HepG2 (cell line): ENCODE data around the gene PMVK. TPM values are rescaled to one million over a fixed set of nuclear protein-coding genes. Genes with fewer than 3 reads are reported as not detected.

Experiments used
- AGO1 ChIP-seq: fragments of 200-400 bp; formaldehyde crosslinking; IDR thresholded peaks from 2 replicates; pipeline ENCODE4 v1.6.1; 2017; ENCODE audit warnings: mild to moderate bottlenecking, low read depth, low read length, moderate library complexity; ENCODE audit not compliant: poor library complexity, severe bottlenecking
- GABPA ChIP-seq, 2 experiments: IDR thresholded peaks; 2 replicates each; pipeline ENCODE4 v1.6.1; 2011 to 2016; ENCODE audit warnings: low read depth in 2 of 2, low read length in 1 of 2, missing biosample characterization in 1 of 2, missing genetic modification characterization in 1 of 2
- HIVEP1 ChIP-seq: sonication (generic); formaldehyde crosslinking; IDR thresholded peaks from 2 replicates; pipeline ENCODE4 v1.4.0; 2020; ENCODE audit warnings: mild to moderate bottlenecking, missing genetic modification reagents
- HOXA9 ChIP-seq: sonication (generic); formaldehyde crosslinking; IDR thresholded peaks from 2 replicates; pipeline ENCODE4 v1.8.1; 2022; ENCODE audit warnings: missing genetic modification reagents, mild to moderate bottlenecking, moderate library complexity, borderline replicate concordance
- RBFOX2 ChIP-seq: fragments of 200-400 bp; formaldehyde crosslinking; IDR thresholded peaks from 2 replicates; pipeline ENCODE4 v1.6.1; 2017; ENCODE audit warnings: low read depth, mild to moderate bottlenecking, low read length
- SP4 ChIP-seq: sonication (generic); formaldehyde crosslinking; IDR thresholded peaks from 2 replicates; pipeline ENCODE4 v1.8.1; 2023; ENCODE audit warnings: mild to moderate bottlenecking, missing genetic modification reagents
- ZNF160 ChIP-seq: sonication (generic); formaldehyde crosslinking; IDR thresholded peaks from 2 replicates; pipeline ENCODE4 v1.8.0; 2022; ENCODE audit warnings: mild to moderate bottlenecking, inconsistent platforms, missing genetic modification reagents
- ZNF235 ChIP-seq: sonication (generic); formaldehyde crosslinking; IDR thresholded peaks from 2 replicates; pipeline ENCODE4 v1.8.1; 2023; ENCODE audit warnings: mild to moderate bottlenecking, missing genetic modification reagents, borderline replicate concordance
- ZNF543 ChIP-seq: sonication (generic); formaldehyde crosslinking; IDR thresholded peaks from 2 replicates; pipeline ENCODE4 v1.4.0; 2020; ENCODE audit warnings: mild to moderate bottlenecking, missing genetic modification reagents
- ZSCAN21 ChIP-seq: sonication (generic); formaldehyde crosslinking; IDR thresholded peaks from 2 replicates; pipeline ENCODE4 v1.8.0; 2022; ENCODE audit warnings: mild to moderate bottlenecking, missing genetic modification reagents, moderate library complexity, borderline replicate concordance
- polyA plus RNA-seq, 8 experiments: library from polyadenylated mRNA; depleted of rRNA in 3 of 8; stranded (reverse) in 7 of 8; unstranded in 1 of 8; fragments of >200 nt; fragmentation: Illumina TruSeq in 4 of 8; extraction: Trizol in 4 of 8; gene quantifications; 2 replicates each; pipeline versions ENCODE4 v1.2.1 to v1.2.3, GENCODE V29; 2011 to 2016; ENCODE audit warnings: low read depth in 4 of 8, missing spikeins in 1 of 8, mixed read lengths in 1 of 8; ENCODE audit not compliant: insufficient read depth in 1 of 8
- total RNA-seq, 5 experiments: library from RNA; depleted of rRNA; stranded (reverse); fragments of >200 nt; fragmentation: Illumina TruSeq; extraction: Trizol; gene quantifications; 2 replicates each; pipeline ENCODE4 v1.2.3, GENCODE V29; 2016; ENCODE audit warnings: low read depth in 1 of 5
- TF ChIP-seq, protein P1 (sequence below): sonication (generic); formaldehyde crosslinking; IDR thresholded peaks from 2 replicates; pipeline ENCODE4 v1.8.1; 2022; ENCODE audit warnings: low read depth, mild to moderate bottlenecking, missing genetic modification reagents
- TF ChIP-seq, protein P2 (sequence below): sonication (generic); formaldehyde crosslinking; IDR thresholded peaks from 2 replicates; pipeline ENCODE4 v1.8.1; 2023; ENCODE audit warnings: mild to moderate bottlenecking, missing genetic modification reagents, borderline replicate concordance
- TF ChIP-seq, protein P3 (sequence below): sonication (generic); formaldehyde crosslinking; IDR thresholded peaks from 2 replicates; pipeline ENCODE4 v1.4.0; 2020; ENCODE audit warnings: missing genetic modification reagents
- TF ChIP-seq, protein P4 (sequence below): sonication (generic); formaldehyde crosslinking; IDR thresholded peaks from 2 replicates; pipeline ENCODE4 v1.5.0; 2020; ENCODE audit warnings: missing genetic modification reagents, mild to moderate bottlenecking, borderline replicate concordance
- TF ChIP-seq, protein P5 (sequence below), 2 experiments: sonication (generic) in 1 of 2; formaldehyde crosslinking in 1 of 2; IDR thresholded peaks; 2 replicates each; pipeline versions ENCODE4 v1.4.0 to v1.6.1; 2016 to 2020; ENCODE audit warnings: borderline replicate concordance in 1 of 2, low read depth in 1 of 2, mild to moderate bottlenecking in 1 of 2, missing genetic modification reagents in 1 of 2

PMVK gene
- total and polyA plus RNA-seq, 2 of the 13 experiments (the other 11 are each of a cell fraction or from before 2014, with no cell fraction given): 3.9 to 12.6 TPM

DNA sequence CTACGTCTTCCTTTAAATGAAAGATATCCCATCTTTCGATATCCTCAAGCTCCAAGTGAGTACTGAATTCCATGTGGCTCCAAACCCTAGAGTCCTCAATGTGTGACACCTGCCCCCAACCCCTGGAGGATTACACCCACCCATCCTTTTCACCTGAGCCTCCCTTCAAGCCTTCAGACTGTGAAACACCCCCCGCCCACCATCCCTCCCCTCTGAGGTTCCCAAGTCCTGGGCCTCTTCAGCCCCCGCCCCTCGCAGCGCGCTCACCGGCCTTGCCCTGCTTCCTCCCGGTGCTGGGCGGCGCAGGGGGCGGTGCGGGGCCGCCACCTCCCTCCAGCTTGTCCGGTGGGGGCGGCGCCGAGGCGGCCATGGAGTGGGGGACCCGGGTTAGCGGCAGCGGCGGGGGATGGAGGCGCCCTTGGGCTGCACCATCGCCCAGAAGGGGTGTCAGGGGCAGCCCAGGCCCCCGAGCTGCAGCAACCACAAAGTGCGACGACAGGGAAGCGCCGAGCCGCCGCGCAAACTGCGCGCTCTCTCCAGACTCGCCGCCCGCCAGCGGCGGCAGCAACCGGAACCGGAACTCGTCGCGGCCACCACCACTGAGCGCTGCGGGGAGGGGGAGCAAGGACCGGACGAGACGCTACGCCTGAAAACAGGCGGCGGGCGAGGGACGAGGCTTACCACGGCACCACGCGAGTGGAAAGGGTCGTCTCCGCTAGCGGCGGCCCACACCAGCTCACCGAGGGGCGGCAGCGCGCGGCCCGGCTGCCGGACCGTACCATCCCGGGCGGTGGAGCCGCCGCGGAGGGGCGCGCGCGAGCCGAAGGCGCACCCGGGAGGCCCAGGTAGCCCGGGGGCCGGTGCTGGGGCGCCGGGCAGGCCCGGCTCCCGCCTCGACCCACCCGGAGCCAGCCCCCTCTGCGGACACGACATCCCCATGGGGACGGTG is 25.0 kb upstream of the PMVK start, which contains the start of gene PYGO2 (continued):
- TF ChIP-seq, protein P1, sequence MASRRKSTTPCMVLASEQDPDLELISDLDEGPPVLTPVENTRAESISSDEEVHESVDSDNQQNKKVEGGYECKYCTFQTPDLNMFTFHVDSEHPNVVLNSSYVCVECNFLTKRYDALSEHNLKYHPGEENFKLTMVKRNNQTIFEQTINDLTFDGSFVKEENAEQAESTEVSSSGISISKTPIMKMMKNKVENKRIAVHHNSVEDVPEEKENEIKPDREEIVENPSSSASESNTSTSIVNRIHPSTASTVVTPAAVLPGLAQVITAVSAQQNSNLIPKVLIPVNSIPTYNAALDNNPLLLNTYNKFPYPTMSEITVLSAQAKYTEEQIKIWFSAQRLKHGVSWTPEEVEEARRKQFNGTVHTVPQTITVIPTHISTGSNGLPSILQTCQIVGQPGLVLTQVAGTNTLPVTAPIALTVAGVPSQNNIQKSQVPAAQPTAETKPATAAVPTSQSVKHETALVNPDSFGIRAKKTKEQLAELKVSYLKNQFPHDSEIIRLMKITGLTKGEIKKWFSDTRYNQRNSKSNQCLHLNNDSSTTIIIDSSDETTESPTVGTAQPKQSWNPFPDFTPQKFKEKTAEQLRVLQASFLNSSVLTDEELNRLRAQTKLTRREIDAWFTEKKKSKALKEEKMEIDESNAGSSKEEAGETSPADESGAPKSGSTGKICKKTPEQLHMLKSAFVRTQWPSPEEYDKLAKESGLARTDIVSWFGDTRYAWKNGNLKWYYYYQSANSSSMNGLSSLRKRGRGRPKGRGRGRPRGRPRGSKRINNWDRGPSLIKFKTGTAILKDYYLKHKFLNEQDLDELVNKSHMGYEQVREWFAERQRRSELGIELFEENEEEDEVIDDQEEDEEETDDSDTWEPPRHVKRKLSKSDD: peak; percentile 64; the same call in 1 of the 2 replicates
- TF ChIP-seq SP4 (CRISPR knock-in tag): peak; percentile 74
- TF ChIP-seq HOXA9 (CRISPR knock-in tag): peak; percentile 21; the same call in 1 of the 2 replicates
- peak; percentile 95 for TF ChIP-seq GABPA (IDR thresholded peaks at IDR 0.05; ENCODE audit: low read depth, low read length)
- TF ChIP-seq GABPA (CRISPR knock-in tag; IDR thresholded peaks at IDR 0.05; ENCODE audit: low read depth): peak; percentile 92
- TF ChIP-seq, protein P2, sequence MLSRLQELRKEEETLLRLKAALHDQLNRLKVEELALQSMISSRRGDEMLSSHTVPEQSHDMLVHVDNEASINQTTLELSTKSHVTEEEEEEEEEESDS: peak; percentile 24; the same call in 1 of the 2 replicates
- peak; percentile 64 for TF ChIP-seq ZSCAN21 (CRISPR knock-in tag)
- TF ChIP-seq, protein P3, sequence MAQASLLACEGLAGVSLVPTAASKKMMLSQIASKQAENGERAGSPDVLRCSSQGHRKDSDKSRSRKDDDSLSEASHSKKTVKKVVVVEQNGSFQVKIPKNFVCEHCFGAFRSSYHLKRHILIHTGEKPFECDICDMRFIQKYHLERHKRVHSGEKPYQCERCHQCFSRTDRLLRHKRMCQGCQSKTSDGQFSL (CRISPR knock-in tag): peak; percentile 64; the same call in 1 of the 2 replicates
- peak; percentile 44; the same call in 1 of the 2 replicates for TF ChIP-seq HIVEP1 (CRISPR knock-in tag)
- TF ChIP-seq, protein P4, sequence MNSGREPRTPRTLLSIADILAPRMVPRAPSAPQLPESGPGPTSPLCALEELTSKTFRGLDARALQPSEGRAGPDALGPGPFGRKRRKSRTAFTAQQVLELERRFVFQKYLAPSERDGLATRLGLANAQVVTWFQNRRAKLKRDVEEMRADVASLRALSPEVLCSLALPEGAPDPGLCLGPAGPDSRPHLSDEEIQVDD (CRISPR knock-in tag): peak; percentile 76; the same call in 1 of the 2 replicates
- peak; percentile 97 for TF ChIP-seq RBFOX2
- TF ChIP-seq ZNF543: peak; percentile 31; the same call in 1 of the 2 replicates
- TF ChIP-seq, protein P5, sequence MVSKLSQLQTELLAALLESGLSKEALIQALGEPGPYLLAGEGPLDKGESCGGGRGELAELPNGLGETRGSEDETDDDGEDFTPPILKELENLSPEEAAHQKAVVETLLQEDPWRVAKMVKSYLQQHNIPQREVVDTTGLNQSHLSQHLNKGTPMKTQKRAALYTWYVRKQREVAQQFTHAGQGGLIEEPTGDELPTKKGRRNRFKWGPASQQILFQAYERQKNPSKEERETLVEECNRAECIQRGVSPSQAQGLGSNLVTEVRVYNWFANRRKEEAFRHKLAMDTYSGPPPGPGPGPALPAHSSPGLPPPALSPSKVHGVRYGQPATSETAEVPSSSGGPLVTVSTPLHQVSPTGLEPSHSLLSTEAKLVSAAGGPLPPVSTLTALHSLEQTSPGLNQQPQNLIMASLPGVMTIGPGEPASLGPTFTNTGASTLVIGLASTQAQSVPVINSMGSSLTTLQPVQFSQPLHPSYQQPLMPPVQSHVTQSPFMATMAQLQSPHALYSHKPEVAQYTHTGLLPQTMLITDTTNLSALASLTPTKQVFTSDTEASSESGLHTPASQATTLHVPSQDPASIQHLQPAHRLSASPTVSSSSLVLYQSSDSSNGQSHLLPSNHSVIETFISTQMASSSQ (IDR thresholded peaks at IDR 0.05; ENCODE audit: low read depth): no peak
- TF ChIP-seq, protein P5 (CRISPR knock-in tag; IDR thresholded peaks at IDR 0.05; ENCODE audit: borderline replicate concordance): peak; percentile 44; the same call in 1 of the 2 replicates
- peak; percentile 98 for TF ChIP-seq AGO1
- 0 out of 2 replicates have a peak, but pooled peaks have one; percentile 26 for TF ChIP-seq ZNF235
- TF ChIP-seq ZNF160 (CRISPR knock-in tag): peak; percentile 90
